HPDE6-E6E7 (cell line): Measurements from ENCODE around the gene ZHX3.
A peak's percentile ranks its signal among the peaks of the same experiment; 100 is the strongest.
"Not testable (repeated sequence)": the region's sequence is repeated elsewhere in the genome, so short reads cannot be mapped to it uniquely, and the experiment has no call there.

Experiments
- DNase-seq: peaks from one replicate; pipeline ENCODE4 v3.0.0; 2011; ENCODE audit warnings: missing footprints; ENCODE audit errors: extremely low spot score

Gene ZHX3

GRCh38 chr20:41258474-41258873 lies 59.1 kb downstream of the ZHX3 start:
- DNase-seq = no peak

DNA sequence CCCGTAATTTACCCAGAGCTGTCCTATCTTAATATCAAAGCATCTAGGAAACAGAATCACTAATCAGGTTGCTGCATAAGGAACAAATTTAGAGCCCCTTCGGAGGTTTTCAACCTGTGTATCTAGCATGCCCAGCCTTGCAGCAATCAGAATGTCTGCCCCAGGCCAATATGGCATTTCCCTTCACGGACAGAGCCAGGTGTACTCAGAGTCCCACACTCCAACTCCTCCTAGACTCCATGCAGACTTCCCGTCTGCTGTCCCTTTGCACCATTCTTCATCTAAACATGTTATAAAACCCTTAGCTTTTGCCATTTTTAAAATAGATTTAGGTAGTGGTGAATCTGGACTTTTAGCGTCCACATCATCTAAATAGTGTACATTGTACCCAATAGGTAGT lies 61.0 kb downstream of the ZHX3 start:
- DNase-seq = no peak

DNA sequence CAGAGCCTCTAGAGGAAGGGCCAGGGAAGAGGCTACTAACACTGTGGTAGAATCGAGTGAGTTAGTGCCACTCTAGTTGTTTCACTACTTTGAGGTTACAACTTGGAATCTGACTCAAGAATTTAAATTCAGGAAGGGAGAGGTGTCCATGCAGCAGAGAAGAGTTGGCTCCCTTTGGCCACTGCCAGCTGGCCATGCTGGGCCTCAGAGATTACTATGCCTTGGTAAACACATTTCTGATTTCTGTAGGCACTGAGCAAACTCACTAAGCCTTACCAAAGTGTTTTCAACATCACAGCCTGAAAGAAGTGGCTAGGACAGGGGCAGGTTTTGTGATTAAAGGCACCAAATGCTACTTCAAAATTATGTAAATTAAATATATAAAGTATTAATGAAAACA lies 61.9 kb downstream of the ZHX3 start:
- DNase-seq = no peak

GRCh38 chr20:41249411-41250281 lies 67.9 kb downstream of the ZHX3 start:
- peak; percentile 97 for DNase-seq

DNA sequence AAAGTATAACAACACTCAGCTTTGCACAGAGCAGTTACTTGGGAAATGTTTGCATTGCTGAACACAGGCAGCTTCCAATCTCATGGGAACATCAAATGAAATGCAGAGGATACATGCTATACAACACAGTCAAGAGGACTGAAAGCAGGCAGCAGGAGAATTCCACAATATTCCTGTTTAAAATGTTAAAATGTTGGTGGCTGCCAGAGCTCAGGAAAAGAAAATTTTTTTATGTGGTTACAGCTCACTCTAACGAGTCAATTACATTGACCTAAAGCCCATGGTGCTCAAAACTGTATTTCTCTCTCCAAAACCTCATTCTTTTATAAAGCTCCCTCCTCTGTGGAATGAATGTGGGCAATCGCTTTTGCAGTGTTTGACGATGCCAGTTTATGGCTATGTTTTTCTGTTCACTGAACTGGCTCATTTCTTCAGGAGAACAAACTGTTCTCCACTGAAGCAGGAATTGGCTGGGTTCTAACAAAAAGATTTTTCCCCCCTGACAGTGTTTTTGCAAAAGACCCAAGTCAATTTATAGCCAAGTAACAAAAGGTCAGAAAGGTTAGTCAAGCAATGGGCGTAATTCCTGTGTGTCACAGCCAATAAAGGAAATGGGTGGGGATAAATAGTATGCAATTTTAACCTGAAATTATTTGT lies 69.0 kb downstream of the ZHX3 start:
- no peak for DNase-seq

- no peak for DNase-seq
Measured at GRCh38 chr20:41247523-41248367, 69.8 kb downstream of the ZHX3 start.

DNA sequence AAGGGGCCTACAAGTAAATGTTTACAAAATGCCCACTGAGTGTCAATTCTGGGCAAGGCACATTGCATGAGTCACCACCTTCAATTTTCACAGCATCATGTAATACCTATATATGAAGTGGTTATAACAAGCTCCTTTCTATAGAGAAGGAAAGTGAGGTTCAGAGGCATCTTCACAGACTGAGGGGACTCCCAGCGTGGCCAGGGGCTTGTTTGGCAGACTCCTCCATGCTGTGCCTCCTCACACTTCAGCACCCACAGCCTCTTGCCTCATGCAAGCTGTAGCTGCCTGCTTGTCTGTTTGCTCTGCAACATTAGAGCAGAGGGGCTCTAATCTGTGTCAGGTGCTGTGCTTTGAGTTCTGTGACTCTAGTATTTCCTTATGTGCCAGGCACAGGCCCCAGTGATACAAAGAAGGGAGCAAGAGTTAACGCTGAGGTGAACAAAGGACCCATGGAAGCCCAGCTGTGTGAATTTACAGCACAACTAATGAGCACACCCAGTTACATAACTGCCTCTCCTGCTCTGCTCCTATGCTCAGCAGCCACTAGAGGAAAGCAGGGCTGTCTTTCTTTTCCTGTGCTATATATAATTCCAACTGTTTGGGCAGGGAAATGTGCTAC lies 72.3 kb downstream of the ZHX3 start:
- DNase-seq = no peak

DNA sequence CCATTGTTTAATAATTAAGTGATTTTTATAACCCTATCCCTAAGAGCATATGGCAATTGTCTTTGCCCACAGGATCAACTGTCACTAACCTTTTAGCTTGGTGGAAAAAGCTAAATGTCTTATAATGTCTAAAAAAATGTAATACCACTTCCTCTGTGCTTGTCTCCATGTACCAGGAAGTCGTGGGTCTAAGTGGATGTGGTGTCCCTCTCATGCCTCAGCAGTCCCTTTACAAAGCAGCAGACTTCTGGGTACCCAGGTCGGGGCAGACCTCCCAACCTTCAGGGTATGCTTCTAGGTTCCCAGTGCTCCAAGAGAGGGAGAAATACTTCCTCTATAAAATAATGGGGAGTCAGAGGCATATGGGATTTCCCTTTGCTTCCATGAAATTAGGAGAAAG lies 74.7 kb downstream of the ZHX3 start:
- no peak for DNase-seq

DNA sequence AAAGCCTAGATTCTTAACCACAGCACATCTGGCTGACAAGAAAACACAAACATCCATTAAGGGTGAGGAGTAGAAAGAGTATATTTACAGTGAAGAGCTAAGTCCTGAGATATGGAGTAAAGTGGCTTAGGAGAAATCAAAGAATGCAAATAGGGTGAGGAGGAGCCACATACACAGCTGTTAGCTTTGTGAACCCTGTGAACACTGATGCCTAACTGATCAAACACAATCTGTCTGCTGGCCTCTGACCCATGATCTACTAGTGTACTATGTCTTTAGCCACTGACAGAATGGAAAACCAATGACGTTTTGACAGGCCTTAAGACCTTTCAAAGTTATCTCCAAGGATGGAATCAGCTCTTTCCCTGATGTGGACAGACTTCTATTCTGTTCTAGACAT lies 75.2 kb downstream of the ZHX3 start:
- no peak for DNase-seq

DNA sequence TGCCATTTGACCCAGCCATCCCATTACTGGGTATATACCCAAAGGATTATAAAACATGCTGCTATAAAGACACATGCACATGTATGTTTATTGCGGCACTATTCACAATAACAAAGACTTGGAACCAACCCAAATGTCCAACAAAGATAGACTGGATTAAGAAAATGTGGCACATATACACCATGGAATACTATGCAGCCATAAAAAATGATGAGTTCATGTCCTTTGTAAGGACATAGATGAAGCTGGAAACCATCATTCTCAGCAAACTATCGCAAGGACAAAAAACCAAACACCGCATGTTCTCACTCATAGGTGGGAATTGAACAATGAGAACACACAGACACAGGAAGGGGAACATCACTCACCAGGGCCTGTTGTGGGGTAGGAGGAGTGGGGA lies 80.3 kb downstream of the ZHX3 start:
- DNase-seq = not testable (repeated sequence)

GRCh38 chr20:41236818-41237217 lies 80.7 kb downstream of the ZHX3 start:
- not testable (repeated sequence) for DNase-seq

DNA sequence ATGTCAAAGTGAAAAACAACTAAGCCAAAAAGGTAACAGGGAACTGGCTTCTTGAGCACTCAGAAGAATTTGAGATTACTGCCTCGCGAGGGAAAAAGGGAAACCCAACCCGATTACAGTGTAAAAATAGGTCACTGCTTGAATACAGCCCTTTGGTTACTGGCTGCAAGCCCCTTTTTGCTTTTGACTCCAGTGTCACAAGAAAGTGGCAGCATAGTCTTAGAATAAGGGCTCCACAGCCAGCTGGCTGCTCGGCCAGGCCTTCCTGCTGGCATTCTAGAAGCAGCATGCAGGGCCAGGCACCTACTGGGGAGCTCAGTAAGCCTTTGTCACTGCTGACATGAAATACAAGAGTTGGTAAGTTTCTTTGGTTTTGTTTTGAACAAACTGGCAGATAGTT lies 83.0 kb downstream of the ZHX3 start:
- no peak for DNase-seq

DNA sequence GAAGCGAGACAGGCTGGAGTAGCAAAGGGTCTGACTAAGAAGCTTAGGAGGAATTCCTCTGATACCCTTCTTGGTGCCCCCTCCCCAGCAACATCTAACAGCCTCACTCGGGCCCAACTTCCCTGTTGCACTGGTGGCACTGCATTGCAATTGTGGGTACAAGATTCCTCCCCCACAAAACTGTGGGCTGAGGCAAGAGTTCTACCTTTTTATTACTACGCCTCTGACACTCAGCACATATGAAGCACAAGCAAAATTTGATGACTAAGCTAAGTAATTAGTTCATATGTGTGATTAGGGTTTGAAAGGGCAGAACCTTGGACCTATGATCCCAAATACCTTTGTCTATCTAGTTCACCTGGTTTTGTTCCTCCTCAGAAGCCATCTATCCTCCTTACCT lies 83.5 kb downstream of the ZHX3 start:
- DNase-seq = no peak

DNA sequence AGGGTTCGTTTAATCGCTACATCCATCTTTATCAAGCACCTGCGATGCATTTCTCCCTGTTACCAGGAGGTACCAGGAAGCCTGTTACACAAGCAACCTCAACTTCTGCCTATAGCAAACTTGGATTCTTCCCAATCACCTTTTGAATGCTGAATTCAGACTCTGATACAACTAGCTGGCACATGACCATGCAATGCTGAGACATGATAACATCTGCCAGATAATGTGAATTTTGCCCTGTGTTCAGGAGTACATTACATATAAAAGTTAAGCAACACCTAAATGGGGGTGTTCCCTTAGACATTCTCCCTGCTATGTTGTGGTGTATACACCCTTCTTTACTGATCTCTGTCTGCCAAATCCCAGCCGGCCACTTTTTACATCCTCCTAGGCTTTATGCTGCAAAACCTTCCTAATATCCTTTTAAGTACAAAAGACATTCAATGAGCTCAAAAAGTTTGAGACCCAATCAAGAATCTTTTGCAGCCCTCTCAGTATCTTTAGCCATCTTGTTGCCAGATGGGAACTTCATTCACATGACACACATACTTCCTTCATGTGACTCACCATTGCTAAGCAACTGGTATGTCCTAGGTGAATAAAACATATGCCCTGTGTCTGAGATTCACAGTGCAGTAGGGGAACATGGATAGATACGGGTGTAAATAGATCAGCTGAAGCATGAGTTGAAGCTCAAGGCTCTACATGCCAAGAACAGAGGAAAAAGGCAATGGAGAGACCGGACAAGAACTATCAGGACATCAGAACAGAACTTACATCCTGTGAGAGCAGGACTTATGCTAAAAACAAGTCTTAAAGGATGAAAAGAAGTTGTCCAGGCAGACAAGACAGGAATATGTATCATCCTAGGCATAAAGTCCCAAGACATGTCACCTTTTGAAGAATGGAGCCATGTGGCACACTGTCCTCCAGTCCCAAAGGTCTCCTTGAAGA lies 84.3 kb downstream of the ZHX3 start:
- peak; percentile 97 for DNase-seq

DNA sequence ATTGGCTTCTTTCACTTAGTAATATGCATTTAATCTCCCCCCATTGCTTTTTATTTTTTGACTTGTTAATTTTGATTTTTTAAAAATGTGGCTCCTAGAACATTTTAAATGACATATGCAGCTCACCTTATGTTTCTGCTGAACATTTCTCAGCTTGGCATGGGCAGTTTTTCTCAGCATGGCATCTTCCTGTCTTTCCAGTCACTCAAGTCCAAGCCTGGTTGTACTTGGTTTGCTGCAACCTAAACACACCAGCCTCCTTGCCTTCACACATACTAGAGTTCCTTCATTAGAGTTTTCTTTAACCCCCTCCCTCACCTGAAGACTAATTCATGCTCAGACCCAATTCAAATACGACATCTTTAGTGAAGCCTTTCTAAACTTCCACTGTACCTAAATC lies 86.4 kb downstream of the ZHX3 start:
- no peak for DNase-seq

DNA sequence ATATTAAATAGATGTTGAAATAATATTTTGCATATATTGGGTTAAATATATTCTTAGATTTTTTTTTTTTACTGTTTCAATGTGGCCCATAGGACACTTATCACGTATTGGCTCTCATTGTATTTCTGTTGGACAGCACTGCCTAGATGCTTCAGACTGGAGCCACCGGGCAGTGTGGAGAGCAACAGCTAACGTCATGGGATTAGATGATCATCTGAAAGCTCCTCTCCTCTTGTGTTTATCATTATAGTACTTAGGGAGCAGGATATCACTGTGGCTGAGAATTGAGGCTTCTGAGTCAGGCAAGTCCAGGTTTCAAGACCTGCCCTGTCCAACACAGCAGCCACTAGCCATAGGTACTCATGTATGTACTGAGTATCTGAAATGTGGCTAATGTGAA lies 87.4 kb downstream of the ZHX3 start:
- DNase-seq = no peak

- DNase-seq = no peak
Measured at GRCh38 chr20:41229259-41229658, 88.3 kb downstream of the ZHX3 start.

GRCh38 chr20:41228858-41229257 lies 88.7 kb downstream of the ZHX3 start:
- no peak for DNase-seq

DNA sequence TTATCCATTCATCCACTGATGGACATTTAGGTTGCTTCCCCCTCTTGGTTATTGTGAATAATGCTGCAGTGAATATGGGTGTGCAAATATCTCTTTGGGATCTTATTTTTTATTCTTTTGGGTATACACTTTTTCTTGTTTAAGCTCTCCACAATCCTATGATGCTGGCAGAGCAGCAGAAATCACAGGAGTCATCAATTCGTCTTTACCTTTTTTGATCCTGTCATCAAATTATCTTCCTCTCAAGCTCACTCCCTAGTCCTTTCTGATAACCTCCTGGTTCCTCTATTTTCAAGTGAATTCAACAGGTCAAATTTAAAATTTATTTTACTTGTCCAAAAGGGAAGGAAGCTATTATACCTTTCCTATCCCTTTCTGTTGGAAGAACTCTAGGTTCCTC lies 91.1 kb downstream of the ZHX3 start:
- DNase-seq = no peak

DNA sequence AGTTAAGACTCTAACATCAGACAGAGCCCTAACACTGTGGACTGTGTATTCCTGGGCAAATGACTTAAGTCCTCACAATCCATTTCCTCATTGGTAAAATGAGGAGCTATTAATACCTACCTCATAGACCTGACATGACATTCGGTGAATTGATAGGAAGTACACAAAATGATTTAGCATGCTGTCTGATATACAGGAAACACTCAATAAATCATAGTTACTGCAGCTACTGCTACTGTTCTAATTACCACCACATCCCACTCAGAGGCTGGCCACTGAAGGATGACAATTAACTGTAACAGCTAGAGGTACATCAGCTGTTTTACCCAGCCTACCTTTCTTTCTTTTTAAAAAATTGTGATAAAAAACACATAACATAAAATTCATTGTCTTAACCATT lies 92.4 kb downstream of the ZHX3 start:
- DNase-seq = no peak

- DNase-seq = no peak
Measured at GRCh38 chr20:41224281-41224680, 93.2 kb downstream of the ZHX3 start.
